Left cardiac atrium (tissue), 4 donors: Measurements from ENCODE around the gene YBX1. TPM values are rescaled to one million over a fixed set of nuclear protein-coding genes. Genes with fewer than 3 reads are reported as not detected.
A peak's percentile ranks its signal among the peaks of the same experiment; 100 is the strongest.

Experiments used
- ATAC-seq, 2 donors: fragments of 200-7000 bp; cut with Tn5 transposase; one replicate each; pipeline ENCODE4 v1.9.1; 2020; ENCODE audit warnings: mild to moderate bottlenecking in 2 of 2, moderate library complexity in 2 of 2
- DNase-seq: peaks from one replicate; pipeline ENCODE4 v3.0.0-alpha.2; 2020
- intact Hi-C, 2 donors: fragments of 100-400 bp; cut with DNase I; formaldehyde crosslinking; loops; one replicate each; pipeline versions ENCODE4 v1.14.1 to v1.15.1; 2022 to 2023
- total RNA-seq, 2 donors: library from RNA; stranded (reverse); fragmentation: NEBNext Ultra II Directional; extraction: Animal tissue kit (Norgen Biotek cat#: 25700); gene quantifications; one replicate each; pipeline ENCODE4 v1.2.1, GENCODE V29; 2021
- donor health status: DM: no; HTN: yes; CAD: no.
- donor health status: DM: no; HTN: yes; CAD: no; lungs with severe emphysema.
- donor health status: DM: yes; HTN: yes; CAD: no.
- donor health status: Dilated cardiomyopathy.

YBX1 gene
- total RNA-seq, 2 donors from 2014 or later: 764 to 775 TPM

GRCh38 chr1:42730988-42731387 lies 48.8 kb downstream of the YBX1 start:
- no peak for DNase-seq
- no peak for ATAC-seq
- intact Hi-C loops: no loop called here

- ATAC-seq (no peak), DNase-seq (no peak)
- intact Hi-C loops: no loop called here
These were observed 49.4 kb downstream of the YBX1 start for GRCh38 chr1:42731585-42731984.

- no peak for ATAC-seq
- no peak for DNase-seq
These were observed 50.0 kb downstream of the YBX1 start for GRCh38 chr1:42732126-42732680.

GRCh38 chr1:42733415-42734200 lies 51.4 kb downstream of the YBX1 start:
- ATAC-seq: no peak
- no peak for DNase-seq
- intact Hi-C loops: no loop called here

More at GRCh38 chr1:42732126-42732680, 50.0 kb downstream of the YBX1 start:
- intact Hi-C loops: no loop called here

GRCh38 chr1:42734201-42735035 lies 52.2 kb downstream of the YBX1 start:
- ATAC-seq (no peak), DNase-seq (no peak)
- intact Hi-C loops: no loop called here

GRCh38 chr1:42735056-42735455 lies 52.8 kb downstream of the YBX1 start:
- no peak for ATAC-seq
- intact Hi-C loops: no loop called here
- DNase-seq: no peak

- no peak for ATAC-seq
- no peak for DNase-seq
- intact Hi-C loops: no loop called here
These were observed 53.4 kb downstream of the YBX1 start for GRCh38 chr1:42735477-42736105.

GRCh38 chr1:42736152-42736551 lies 53.9 kb downstream of the YBX1 start:
- DNase-seq (no peak), ATAC-seq (peak in 1 of 2 donors; percentile 24)

GRCh38 chr1:42736571-42737200 lies 54.5 kb downstream of the YBX1 start:
- no peak for DNase-seq

More at GRCh38 chr1:42736152-42736551, 53.9 kb downstream of the YBX1 start:
- intact Hi-C loops: no loop called here

GRCh38 chr1:42737257-42737656 lies 55.0 kb downstream of the YBX1 start:
- intact Hi-C loops: no loop called here
- DNase-seq (no peak), ATAC-seq (peak; percentile 30 to 38)

More at GRCh38 chr1:42736571-42737200, 54.5 kb downstream of the YBX1 start:
- no peak for ATAC-seq
- intact Hi-C loops: no loop called here

GRCh38 chr1:42737986-42738677 lies 55.9 kb downstream of the YBX1 start:
- DNase-seq (no peak), ATAC-seq (no peak)
- intact Hi-C loops: no loop called here

- ATAC-seq: no peak
- no peak for DNase-seq
- intact Hi-C loops: no loop called here
These were observed 56.5 kb downstream of the YBX1 start for GRCh38 chr1:42738678-42739226.

- intact Hi-C loops: loop anchor here in 1 of 2 donors (10.0 kb wide), 2 partner anchors 395 to 595 kb away; no protein-coding TSS in a partner anchor
- ATAC-seq: no peak
These were observed 57.8 kb downstream of the YBX1 start, which contains the start of gene CLDN19 for GRCh38 chr1:42739753-42740700. CLDN19 (minus strand) TSS chr1:42740236; CDS start chr1:42740063, 173 bp downstream.

GRCh38 chr1:42740851-42741580 lies 58.8 kb downstream of the YBX1 start:
- no peak for DNase-seq
- no peak for ATAC-seq
- intact Hi-C loops: loop anchor here in 1 of 2 donors (10.0 kb wide), 2 partner anchors 396 to 596 kb away; no protein-coding TSS in a partner anchor

More at GRCh38 chr1:42739753-42740700, 57.8 kb downstream of the YBX1 start, which contains the start of gene CLDN19:
- DNase-seq: no peak

GRCh38 chr1:42741706-42742105 lies 59.5 kb downstream of the YBX1 start:
- ATAC-seq: no peak
- DNase-seq: no peak
- intact Hi-C loops: loop anchor here in 1 of 2 donors (10.0 kb wide), 2 partner anchors 397 to 597 kb away; no protein-coding TSS in a partner anchor

- DNase-seq: no peak
- no peak for ATAC-seq
- intact Hi-C loops: loop anchor here in 1 of 2 donors (10.0 kb wide), 2 partner anchors 397 to 597 kb away; no protein-coding TSS in a partner anchor
These were observed 59.9 kb downstream of the YBX1 start for GRCh38 chr1:42742141-42742540.
